Cardiac fibroblast (primary cell): ENCODE measurements around the gene ARNT2.

ENCODE experiments used
- DNase-seq, 2 donors: peaks; one replicate each; pipeline versions ENCODE4 v3.0.0 to v3.0.0-alpha.2; 2010; ENCODE audit warnings: low read depth in 2 of 2
- H3K4me3 ChIP-seq, 2 donors: replicated peaks in 1 of 2; 1 replicate in 1 of 2; 2 replicates in 1 of 2; pipeline ENCODE4 v1.5.1; 2011; ENCODE audit warnings: low read depth in 2 of 2, low read length in 2 of 2, mild to moderate bottlenecking in 2 of 2, moderate library complexity in 1 of 2
- TF ChIP-seq, protein P1 (sequence below): IDR thresholded peaks from one replicate; pipeline ENCODE4 v1.5.1; 2011; ENCODE audit warnings: low read depth, mild to moderate bottlenecking, low read length, inconsistent platforms

Gene ARNT2

GRCh38 chr15:80467311-80467714 is 63.1 kb downstream of the ARNT2 start:
- peak in 1 of 2 donors; percentile 48 for DNase-seq
- TF ChIP-seq, protein P1, sequence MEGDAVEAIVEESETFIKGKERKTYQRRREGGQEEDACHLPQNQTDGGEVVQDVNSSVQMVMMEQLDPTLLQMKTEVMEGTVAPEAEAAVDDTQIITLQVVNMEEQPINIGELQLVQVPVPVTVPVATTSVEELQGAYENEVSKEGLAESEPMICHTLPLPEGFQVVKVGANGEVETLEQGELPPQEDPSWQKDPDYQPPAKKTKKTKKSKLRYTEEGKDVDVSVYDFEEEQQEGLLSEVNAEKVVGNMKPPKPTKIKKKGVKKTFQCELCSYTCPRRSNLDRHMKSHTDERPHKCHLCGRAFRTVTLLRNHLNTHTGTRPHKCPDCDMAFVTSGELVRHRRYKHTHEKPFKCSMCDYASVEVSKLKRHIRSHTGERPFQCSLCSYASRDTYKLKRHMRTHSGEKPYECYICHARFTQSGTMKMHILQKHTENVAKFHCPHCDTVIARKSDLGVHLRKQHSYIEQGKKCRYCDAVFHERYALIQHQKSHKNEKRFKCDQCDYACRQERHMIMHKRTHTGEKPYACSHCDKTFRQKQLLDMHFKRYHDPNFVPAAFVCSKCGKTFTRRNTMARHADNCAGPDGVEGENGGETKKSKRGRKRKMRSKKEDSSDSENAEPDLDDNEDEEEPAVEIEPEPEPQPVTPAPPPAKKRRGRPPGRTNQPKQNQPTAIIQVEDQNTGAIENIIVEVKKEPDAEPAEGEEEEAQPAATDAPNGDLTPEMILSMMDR = no peak
- no peak overlapping the region for H3K4me3 ChIP-seq

DNA sequence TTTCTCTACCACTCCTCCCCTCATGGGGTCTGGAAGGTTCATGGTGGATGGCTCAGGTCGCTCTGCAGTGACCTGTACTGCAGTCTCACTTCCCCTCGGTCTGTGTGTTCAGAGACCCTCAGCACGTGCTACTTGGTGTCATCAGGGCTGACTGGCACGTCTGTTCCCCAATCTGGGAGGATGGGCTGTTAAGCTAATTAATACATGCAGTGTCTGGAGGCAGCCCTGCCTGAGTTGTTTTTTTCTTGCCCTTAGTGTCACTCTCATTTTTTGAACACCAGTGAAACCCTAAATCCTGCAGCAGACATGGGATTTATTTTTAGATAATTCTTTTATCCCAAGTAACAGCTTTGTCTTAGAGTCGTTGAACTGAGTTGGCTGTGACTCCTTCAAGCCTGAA is 64.6 kb downstream of the ARNT2 start:
- H3K4me3 ChIP-seq = no peak overlapping the region
- TF ChIP-seq, protein P1 = no peak
- DNase-seq = no peak

GRCh38 chr15:80471881-80472280 is 67.7 kb downstream of the ARNT2 start:
- no peak for DNase-seq

GRCh38 chr15:80473286-80474223 is 69.4 kb downstream of the ARNT2 start:
- no peak overlapping the region for H3K4me3 ChIP-seq
- TF ChIP-seq, protein P1 = no peak
- DNase-seq = no peak

More at GRCh38 chr15:80471881-80472280, 67.7 kb downstream of the ARNT2 start:
- H3K4me3 ChIP-seq = no peak overlapping the region
- TF ChIP-seq, protein P1 = no peak

GRCh38 chr15:80474224-80475215 is 70.3 kb downstream of the ARNT2 start:
- TF ChIP-seq, protein P1 = no peak
- peak in 1 of 2 donors; percentile 32 for DNase-seq
- no peak overlapping the region for H3K4me3 ChIP-seq

GRCh38 chr15:80475572-80475971 is 71.4 kb downstream of the ARNT2 start:
- TF ChIP-seq, protein P1 = peak; percentile 33
- DNase-seq = peak in 1 of 2 donors; percentile 24
- no peak overlapping the region for H3K4me3 ChIP-seq
